WTC11 (cell line): ENCODE data around the gene PYGL. TPM values are rescaled to one million over a fixed set of nuclear protein-coding genes. Genes with fewer than 3 reads are reported as not detected.

Source experiments
- ATAC-seq: fragments of 200-7000 bp; cut with Tn5 transposase; 2 replicates; pipeline ENCODE4 v1.10.0; 2021; ENCODE audit warnings: mild to moderate bottlenecking, moderate library complexity
- CTCF ChIA-PET: fragments of 300-600 bp; sonication (Branson Sonifier 250); formaldehyde crosslinking; loops from one replicate; lab custom pipeline; 2021; ENCODE audit warnings: antibody characterized with exemption; lab: Charles Lee
- POLR2A ChIA-PET: fragments of 350-600 bp; sonication (Branson Sonifier 250); formaldehyde crosslinking; loops from one replicate; lab custom pipeline; 2021; ENCODE audit warnings: antibody characterized with exemption; lab: Charles Lee
- DNase-seq: peaks from one replicate; pipeline ENCODE4 v3.0.0; 2021; ENCODE audit warnings: low spot score
- H3K27ac Mint-ChIP-seq: 2 replicates; pipeline ENCODE4 v1.8.0; 2021; ENCODE audit warnings: mixed read lengths
- H3K27me3 Mint-ChIP-seq: 2 replicates; pipeline ENCODE4 v1.8.0; 2021; ENCODE audit warnings: low read depth, mild to moderate bottlenecking, moderate library complexity, mixed read lengths
- H3K36me3 Mint-ChIP-seq: 2 replicates; pipeline ENCODE4 v1.8.0; 2021; ENCODE audit warnings: mixed read lengths
- H3K4me1 Mint-ChIP-seq: 2 replicates; pipeline ENCODE4 v1.8.0; 2022; ENCODE audit warnings: mixed read lengths
- H3K4me3 Mint-ChIP-seq: 2 replicates; pipeline ENCODE4 v1.8.0; 2021; ENCODE audit warnings: mild to moderate bottlenecking, moderate library complexity, mixed read lengths
- H3K9me3 Mint-ChIP-seq: 2 replicates; pipeline ENCODE4 v1.8.0; 2021; ENCODE audit warnings: mixed read lengths
- ATF6 ChIP-seq: sonication (generic); formaldehyde crosslinking; IDR thresholded peaks from 2 replicates; pipeline ENCODE4 v1.8.1; 2023; ENCODE audit warnings: mild to moderate bottlenecking, missing genetic modification reagents
- CBFB ChIP-seq: sonication (generic); formaldehyde crosslinking; IDR thresholded peaks from 2 replicates; pipeline ENCODE4 v1.8.1; 2022; ENCODE audit warnings: mild to moderate bottlenecking, low read depth, missing genetic modification reagents
- E2F4 ChIP-seq: sonication (generic); formaldehyde crosslinking; IDR thresholded peaks from 2 replicates; pipeline ENCODE4 v1.8.1; 2022; ENCODE audit warnings: low read depth, mild to moderate bottlenecking, moderate library complexity, missing genetic modification reagents, borderline replicate concordance
- ELF4 ChIP-seq: sonication (generic); formaldehyde crosslinking; IDR thresholded peaks from 2 replicates; pipeline ENCODE4 v1.8.1; 2022; ENCODE audit warnings: low read depth, mild to moderate bottlenecking, moderate library complexity, missing genetic modification reagents
- NFATC4 ChIP-seq: fragments of 250-450 bp; sonication (Bioruptor Pico); IDR thresholded peaks from 2 replicates; pipeline ENCODE4 v1.9.0; 2021; ENCODE audit warnings: mild to moderate bottlenecking
- NR3C1 ChIP-seq: sonication (generic); formaldehyde crosslinking; conservative IDR thresholded peaks from 2 replicates; pipeline ENCODE4 v1.8.1; 2023; ENCODE audit warnings: low read depth, mild to moderate bottlenecking, missing genetic modification reagents
- SMAD3 ChIP-seq: sonication (generic); formaldehyde crosslinking; IDR thresholded peaks from 2 replicates; pipeline ENCODE4 v1.8.0; 2022; ENCODE audit warnings: missing genetic modification reagents, mild to moderate bottlenecking, borderline replicate concordance
- SOX15 ChIP-seq: fragments of 250-450 bp; sonication (Bioruptor Pico); IDR thresholded peaks from 2 replicates; pipeline ENCODE4 v1.9.0; 2021; ENCODE audit warnings: mild to moderate bottlenecking
- TEAD4 ChIP-seq: sonication (generic); formaldehyde crosslinking; IDR thresholded peaks from 2 replicates; pipeline ENCODE4 v1.8.0; 2022; ENCODE audit warnings: mild to moderate bottlenecking, missing genetic modification reagents
- TP53 ChIP-seq: sonication (generic); formaldehyde crosslinking; IDR thresholded peaks from 2 replicates; pipeline ENCODE4 v1.8.1; 2023; ENCODE audit warnings: mild to moderate bottlenecking, missing genetic modification reagents
- USF2 ChIP-seq: sonication (generic); formaldehyde crosslinking; IDR thresholded peaks from 2 replicates; pipeline ENCODE4 v1.8.1; 2023; ENCODE audit warnings: mild to moderate bottlenecking, missing genetic modification reagents, moderate library complexity
- ZNF671 ChIP-seq: fragments of 250-450 bp; sonication (Bioruptor Pico); IDR thresholded peaks from 2 replicates; pipeline ENCODE4 v1.8.0; 2021; ENCODE audit warnings: mild to moderate bottlenecking
- total RNA-seq: library from RNA; stranded (reverse); gene quantifications from 3 replicates; pipeline ENCODE4 v1.2.3, GENCODE V29; 2021
- TF ChIP-seq, protein P1 (sequence below): sonication (generic); formaldehyde crosslinking; IDR thresholded peaks from 2 replicates; pipeline ENCODE4 v1.8.0; 2022; ENCODE audit warnings: mild to moderate bottlenecking, missing genetic modification reagents
- TF ChIP-seq, protein P2 (sequence below): fragments of 250-450 bp; sonication (Bioruptor Pico); IDR thresholded peaks from 2 replicates; pipeline ENCODE4 v1.8.0; 2021; ENCODE audit warnings: mild to moderate bottlenecking

PYGL gene
- total RNA-seq, 1 experiment from 2014 or later, result 81.0 TPM

- TF ChIP-seq, protein P1, sequence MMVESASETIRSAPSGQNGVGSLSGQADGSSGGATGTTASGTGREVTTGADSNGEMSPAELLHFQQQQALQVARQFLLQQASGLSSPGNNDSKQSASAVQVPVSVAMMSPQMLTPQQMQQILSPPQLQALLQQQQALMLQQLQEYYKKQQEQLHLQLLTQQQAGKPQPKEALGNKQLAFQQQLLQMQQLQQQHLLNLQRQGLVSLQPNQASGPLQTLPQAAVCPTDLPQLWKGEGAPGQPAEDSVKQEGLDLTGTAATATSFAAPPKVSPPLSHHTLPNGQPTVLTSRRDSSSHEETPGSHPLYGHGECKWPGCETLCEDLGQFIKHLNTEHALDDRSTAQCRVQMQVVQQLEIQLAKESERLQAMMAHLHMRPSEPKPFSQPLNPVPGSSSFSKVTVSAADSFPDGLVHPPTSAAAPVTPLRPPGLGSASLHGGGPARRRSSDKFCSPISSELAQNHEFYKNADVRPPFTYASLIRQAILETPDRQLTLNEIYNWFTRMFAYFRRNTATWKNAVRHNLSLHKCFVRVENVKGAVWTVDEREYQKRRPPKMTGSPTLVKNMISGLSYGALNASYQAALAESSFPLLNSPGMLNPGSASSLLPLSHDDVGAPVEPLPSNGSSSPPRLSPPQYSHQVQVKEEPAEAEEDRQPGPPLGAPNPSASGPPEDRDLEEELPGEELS (CRISPR knock-in tag), result no peak
- TF ChIP-seq SMAD3 (CRISPR knock-in tag) (no peak), TEAD4 (no peak), USF2 (no peak), NFATC4 (CRISPR knock-in tag) (no peak)
- TF ChIP-seq, protein P2, sequence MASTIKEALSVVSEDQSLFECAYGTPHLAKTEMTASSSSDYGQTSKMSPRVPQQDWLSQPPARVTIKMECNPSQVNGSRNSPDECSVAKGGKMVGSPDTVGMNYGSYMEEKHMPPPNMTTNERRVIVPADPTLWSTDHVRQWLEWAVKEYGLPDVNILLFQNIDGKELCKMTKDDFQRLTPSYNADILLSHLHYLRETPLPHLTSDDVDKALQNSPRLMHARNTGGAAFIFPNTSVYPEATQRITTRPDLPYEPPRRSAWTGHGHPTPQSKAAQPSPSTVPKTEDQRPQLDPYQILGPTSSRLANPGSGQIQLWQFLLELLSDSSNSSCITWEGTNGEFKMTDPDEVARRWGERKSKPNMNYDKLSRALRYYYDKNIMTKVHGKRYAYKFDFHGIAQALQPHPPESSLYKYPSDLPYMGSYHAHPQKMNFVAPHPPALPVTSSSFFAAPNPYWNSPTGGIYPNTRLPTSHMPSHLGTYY, result no peak
These were observed 26.9 kb upstream of the PYGL start (continued) for GRCh38 chr14:50970886-50971781.

DNA sequence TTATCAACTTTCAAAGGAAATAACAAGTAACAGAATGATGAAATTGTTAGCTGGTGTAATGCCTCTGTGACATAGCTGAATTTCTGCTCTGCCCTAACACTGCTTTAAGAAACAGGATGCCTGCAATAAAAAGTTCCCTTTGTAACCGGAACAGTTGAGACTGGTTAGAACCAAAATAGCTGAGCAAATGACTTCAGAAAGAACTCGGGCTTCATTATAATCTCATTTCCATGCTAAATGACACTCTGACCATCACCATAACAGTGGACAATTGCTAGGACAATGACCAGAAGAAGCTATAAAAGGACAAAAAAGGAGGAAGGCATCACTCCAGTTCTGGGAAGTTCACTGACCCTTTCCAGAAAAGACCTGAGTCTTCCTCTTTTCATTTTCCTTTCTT is 23.5 kb upstream of the PYGL start:
- DNase-seq (no peak), ATAC-seq (no peak)
- no peak for TF ChIP-seq ATF6 (CRISPR knock-in tag)
- no peak for TF ChIP-seq SOX15 (CRISPR knock-in tag)
- TF ChIP-seq ZNF671 (CRISPR knock-in tag), result no peak
- no peak for TF ChIP-seq TP53 (CRISPR knock-in tag)
- no peak for TF ChIP-seq NR3C1 (CRISPR knock-in tag)
- no peaks in the 10 kb centered on the region for H3K9me3 Mint-ChIP-seq
- CTCF ChIA-PET, result no interaction called here
- no peaks in the 10 kb centered on the region for H3K27me3 Mint-ChIP-seq
- POLR2A ChIA-PET, result interaction anchor here (0.7 kb wide), 1 partner anchor 83 kb away, joined by 3 read pairs; no protein-coding TSS in a partner anchor
- H3K4me3 Mint-ChIP-seq, result no peak overlapping the region
- H3K27ac Mint-ChIP-seq, result no peak overlapping the region
- H3K36me3 Mint-ChIP-seq, result no peaks in the 10 kb centered on the region
- no peaks in the 10 kb centered on the region for H3K4me1 Mint-ChIP-seq

- ChIA-PET CTCF (no interaction called here), POLR2A (interaction anchor here (0.7 kb wide), 2 partner anchors 21 to 84 kb away, joined by 3 read pairs; no protein-coding TSS in a partner anchor)
- H3K36me3 Mint-ChIP-seq, result no peaks in the 10 kb centered on the region
- DNase-seq (no peak), ATAC-seq (no peak)
- no peaks in the 10 kb centered on the region for H3K4me1 Mint-ChIP-seq
- H3K27ac Mint-ChIP-seq, result no peak overlapping the region
- H3K4me3 Mint-ChIP-seq, result no peak overlapping the region
- TF ChIP-seq ELF4 (CRISPR knock-in tag), result no peak
- no peak for TF ChIP-seq E2F4
- TF ChIP-seq NFATC4 (CRISPR knock-in tag), result no peak
- no peak for TF ChIP-seq CBFB
- TF ChIP-seq NR3C1 (CRISPR knock-in tag), result no peak
- H3K9me3 Mint-ChIP-seq, result no peaks in the 10 kb centered on the region
- H3K27me3 Mint-ChIP-seq, result no peaks in the 10 kb centered on the region
These were observed 22.8 kb upstream of the PYGL start for GRCh38 chr14:50967103-50967502.
